ENCODE measurements around the gene GTF3C4.

DNA sequence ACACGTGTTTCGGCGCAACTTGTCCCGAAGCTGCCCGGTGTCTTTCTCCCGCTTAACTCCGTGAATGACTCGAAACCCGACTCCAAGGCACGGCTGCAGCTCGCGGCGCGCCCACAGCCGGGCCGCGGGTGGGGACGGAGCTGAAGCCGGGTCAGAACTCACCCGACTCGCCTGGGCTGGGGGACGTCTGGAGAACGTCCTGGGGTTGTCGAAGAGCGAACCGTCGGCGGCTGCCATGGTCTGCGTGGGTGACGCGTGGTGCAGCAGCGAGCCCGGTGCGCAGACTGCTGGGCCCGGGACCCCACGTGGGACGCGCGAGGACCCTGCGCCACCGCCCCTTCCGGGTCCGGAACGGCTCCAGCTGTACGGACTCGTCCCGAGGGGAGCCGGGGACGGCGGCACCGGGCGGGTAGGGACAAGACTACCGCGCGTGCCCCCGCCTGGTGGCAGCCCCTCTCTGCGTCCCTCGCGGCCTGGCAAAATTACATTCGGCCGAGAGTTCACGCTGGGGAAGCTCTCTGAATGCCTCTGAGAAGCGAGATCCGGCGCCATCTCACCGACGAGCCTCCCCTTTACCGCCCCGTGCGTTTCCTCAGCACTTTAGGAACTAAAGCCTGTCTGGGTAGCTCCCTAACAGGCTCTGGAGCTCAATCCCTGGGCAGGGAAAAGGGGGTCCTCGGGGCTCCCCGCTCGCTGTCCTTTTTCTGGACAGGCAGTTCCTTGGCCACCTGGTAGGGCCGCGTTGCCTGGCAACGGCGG lies 387 bp upstream of the GTF3C4 start, which contains the start of gene DDX31:
- TF ChIP-seq, protein P1, sequence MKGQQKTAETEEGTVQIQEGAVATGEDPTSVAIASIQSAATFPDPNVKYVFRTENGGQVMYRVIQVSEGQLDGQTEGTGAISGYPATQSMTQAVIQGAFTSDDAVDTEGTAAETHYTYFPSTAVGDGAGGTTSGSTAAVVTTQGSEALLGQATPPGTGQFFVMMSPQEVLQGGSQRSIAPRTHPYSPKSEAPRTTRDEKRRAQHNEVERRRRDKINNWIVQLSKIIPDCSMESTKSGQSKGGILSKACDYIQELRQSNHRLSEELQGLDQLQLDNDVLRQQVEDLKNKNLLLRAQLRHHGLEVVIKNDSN (IDR thresholded peaks at IDR 0.05), result peak; percentile 91
- TF ChIP-seq RAD21 (IDR thresholded peaks at IDR 0.05; ENCODE audit: low read depth) (no peak), NFIC (IDR thresholded peaks at IDR 0.05) (no peak), FOXM1 (IDR thresholded peaks at IDR 0.05; ENCODE audit: borderline replicate concordance, low read depth) (no peak)
- TF ChIP-seq, protein P2, sequence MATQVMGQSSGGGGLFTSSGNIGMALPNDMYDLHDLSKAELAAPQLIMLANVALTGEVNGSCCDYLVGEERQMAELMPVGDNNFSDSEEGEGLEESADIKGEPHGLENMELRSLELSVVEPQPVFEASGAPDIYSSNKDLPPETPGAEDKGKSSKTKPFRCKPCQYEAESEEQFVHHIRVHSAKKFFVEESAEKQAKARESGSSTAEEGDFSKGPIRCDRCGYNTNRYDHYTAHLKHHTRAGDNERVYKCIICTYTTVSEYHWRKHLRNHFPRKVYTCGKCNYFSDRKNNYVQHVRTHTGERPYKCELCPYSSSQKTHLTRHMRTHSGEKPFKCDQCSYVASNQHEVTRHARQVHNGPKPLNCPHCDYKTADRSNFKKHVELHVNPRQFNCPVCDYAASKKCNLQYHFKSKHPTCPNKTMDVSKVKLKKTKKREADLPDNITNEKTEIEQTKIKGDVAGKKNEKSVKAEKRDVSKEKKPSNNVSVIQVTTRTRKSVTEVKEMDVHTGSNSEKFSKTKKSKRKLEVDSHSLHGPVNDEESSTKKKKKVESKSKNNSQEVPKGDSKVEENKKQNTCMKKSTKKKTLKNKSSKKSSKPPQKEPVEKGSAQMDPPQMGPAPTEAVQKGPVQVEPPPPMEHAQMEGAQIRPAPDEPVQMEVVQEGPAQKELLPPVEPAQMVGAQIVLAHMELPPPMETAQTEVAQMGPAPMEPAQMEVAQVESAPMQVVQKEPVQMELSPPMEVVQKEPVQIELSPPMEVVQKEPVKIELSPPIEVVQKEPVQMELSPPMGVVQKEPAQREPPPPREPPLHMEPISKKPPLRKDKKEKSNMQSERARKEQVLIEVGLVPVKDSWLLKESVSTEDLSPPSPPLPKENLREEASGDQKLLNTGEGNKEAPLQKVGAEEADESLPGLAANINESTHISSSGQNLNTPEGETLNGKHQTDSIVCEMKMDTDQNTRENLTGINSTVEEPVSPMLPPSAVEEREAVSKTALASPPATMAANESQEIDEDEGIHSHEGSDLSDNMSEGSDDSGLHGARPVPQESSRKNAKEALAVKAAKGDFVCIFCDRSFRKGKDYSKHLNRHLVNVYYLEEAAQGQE (IDR thresholded peaks at IDR 0.05; ENCODE audit: low read depth), result no peak
- TF ChIP-seq, protein P3, sequence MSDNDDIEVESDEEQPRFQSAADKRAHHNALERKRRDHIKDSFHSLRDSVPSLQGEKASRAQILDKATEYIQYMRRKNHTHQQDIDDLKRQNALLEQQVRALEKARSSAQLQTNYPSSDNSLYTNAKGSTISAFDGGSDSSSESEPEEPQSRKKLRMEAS (IDR thresholded peaks at IDR 0.05), result peak; percentile 99

Data from Ishikawa (cell line).